ENCODE data around the gene UQCC5.

UQCC5 gene

GRCh38 chr3:52490939-52491526 lies 45.4 kb upstream of the UQCC5 start:
- DNase-seq (ENCODE audit: low spot score), result no peak
- no peak for TF ChIP-seq CTCF (IDR thresholded peaks at IDR 0.05; ENCODE audit: extremely low read depth, missing control alignments)

- TF ChIP-seq CTCF (IDR thresholded peaks at IDR 0.05; ENCODE audit: extremely low read depth, missing control alignments), result no peak
- no peak for DNase-seq (ENCODE audit: low spot score)
Measured at GRCh38 chr3:52492059-52492458, 44.3 kb upstream of the UQCC5 start.

- no peak for TF ChIP-seq CTCF (IDR thresholded peaks at IDR 0.05; ENCODE audit: extremely low read depth, missing control alignments)
- no peak for DNase-seq (ENCODE audit: low spot score)
Measured at GRCh38 chr3:52493232-52494017, 43.0 kb upstream of the UQCC5 start.

GRCh38 chr3:52494445-52494844 lies 42.0 kb upstream of the UQCC5 start:
- no peak for DNase-seq (ENCODE audit: low spot score)
- TF ChIP-seq CTCF (IDR thresholded peaks at IDR 0.05; ENCODE audit: extremely low read depth, missing control alignments), result no peak

GRCh38 chr3:52494886-52495495 lies 41.4 kb upstream of the UQCC5 start, which contains the start of gene STAB1:
STAB1 (plus strand) TSS chr3:52495338; CDS start chr3:52495414, 76 bp downstream.
- no peak for TF ChIP-seq CTCF (IDR thresholded peaks at IDR 0.05; ENCODE audit: extremely low read depth, missing control alignments)
- DNase-seq (ENCODE audit: low spot score), result no peak

- DNase-seq (ENCODE audit: low spot score), result no peak
- TF ChIP-seq CTCF (IDR thresholded peaks at IDR 0.05; ENCODE audit: extremely low read depth, missing control alignments), result no peak
Measured at GRCh38 chr3:52495777-52496602, 40.4 kb upstream of the UQCC5 start.

Measured in GM20000 (cell line).